Measurements from ENCODE around the gene SLC3A2.
"Not testable (repeated sequence)": the region's sequence is repeated elsewhere in the genome, so short reads cannot be mapped to it uniquely, and the experiment has no call there.

SLC3A2 gene

GRCh38 chr11:62854825-62855570, 25.7 kb upstream of the SLC3A2 start:
- Histone ChIP-seq H3K9me3 (ENCODE audit: control insufficient read depth, low read depth, low read length) (no peaks in the 10 kb centered on the region), H3K9ac (ENCODE audit: low read length) (peak overlapping the region; percentile 98), H3K36me3 (ENCODE audit: control insufficient read depth, low read depth, low read length) (peaks cover 38% of the 10 kb centered on the region), H3K4me1 (ENCODE audit: control insufficient read depth, low read depth, low read length) (peaks cover 12% of the 10 kb centered on the region), H3K27ac (ENCODE audit: low read length) (peak overlapping the region; percentile 95), H3K4me3 (ENCODE audit: low read length) (peak overlapping the region; percentile 83), H3K27me3 (ENCODE audit: control insufficient read depth, insufficient read depth, low read length) (no peaks in the 10 kb centered on the region)

GRCh38 chr11:62855571-62856332, 24.9 kb upstream of the SLC3A2 start:
- H3K27ac ChIP-seq (ENCODE audit: low read length), result peak overlapping the region; percentile 95
- peak overlapping the region; percentile 83 for H3K4me3 ChIP-seq (ENCODE audit: low read length)
- H3K4me1 ChIP-seq (ENCODE audit: control insufficient read depth, low read depth, low read length), result peaks cover 12% of the 10 kb centered on the region
- H3K9ac ChIP-seq (ENCODE audit: low read length), result peak overlapping the region; percentile 98
- no peaks in the 10 kb centered on the region for H3K9me3 ChIP-seq (ENCODE audit: control insufficient read depth, low read depth, low read length)
- peaks cover 38% of the 10 kb centered on the region for H3K36me3 ChIP-seq (ENCODE audit: control insufficient read depth, low read depth, low read length)
- H3K27me3 ChIP-seq (ENCODE audit: control insufficient read depth, insufficient read depth, low read length), result no peaks in the 10 kb centered on the region

GRCh38 chr11:62856333-62856895, 24.3 kb upstream of the SLC3A2 start:
- peak overlapping the region; percentile 94 for H3K27ac ChIP-seq (ENCODE audit: low read length)
- H3K9me3 ChIP-seq (ENCODE audit: control insufficient read depth, low read depth, low read length), result no peaks in the 10 kb centered on the region
- peak overlapping the region; percentile 83 for H3K4me3 ChIP-seq (ENCODE audit: low read length)
- H3K36me3 ChIP-seq (ENCODE audit: control insufficient read depth, low read depth, low read length), result peaks cover 38% of the 10 kb centered on the region
- peaks cover 12% of the 10 kb centered on the region for H3K4me1 ChIP-seq (ENCODE audit: control insufficient read depth, low read depth, low read length)
- no peaks in the 10 kb centered on the region for H3K27me3 ChIP-seq (ENCODE audit: control insufficient read depth, insufficient read depth, low read length)
- peak overlapping the region; percentile 98 for H3K9ac ChIP-seq (ENCODE audit: low read length)

- no peaks in the 10 kb centered on the region for H3K9me3 ChIP-seq (ENCODE audit: control insufficient read depth, low read depth, low read length)
- peak overlapping the region; percentile 98 for H3K9ac ChIP-seq (ENCODE audit: low read length)
- H3K27ac ChIP-seq (ENCODE audit: low read length), result peak overlapping the region; percentile 61
- peaks cover 19% of the 10 kb centered on the region for H3K4me1 ChIP-seq (ENCODE audit: control insufficient read depth, low read depth, low read length)
- peak overlapping the region; percentile 83 for H3K4me3 ChIP-seq (ENCODE audit: low read length)
- no peaks in the 10 kb centered on the region for H3K27me3 ChIP-seq (ENCODE audit: control insufficient read depth, insufficient read depth, low read length)
- peaks cover 28% of the 10 kb centered on the region for H3K36me3 ChIP-seq (ENCODE audit: control insufficient read depth, low read depth, low read length)
Measured at GRCh38 chr11:62857541-62857982, 23.1 kb upstream of the SLC3A2 start.

GRCh38 chr11:62858201-62858600, 22.5 kb upstream of the SLC3A2 start:
- no peaks in the 10 kb centered on the region for H3K9me3 ChIP-seq (ENCODE audit: control insufficient read depth, low read depth, low read length)
- H3K36me3 ChIP-seq (ENCODE audit: control insufficient read depth, low read depth, low read length), result peaks cover 23% of the 10 kb centered on the region
- no peaks in the 10 kb centered on the region for H3K27me3 ChIP-seq (ENCODE audit: control insufficient read depth, insufficient read depth, low read length)
- H3K27ac ChIP-seq (ENCODE audit: low read length), result peak overlapping the region; percentile 61
- H3K4me3 ChIP-seq (ENCODE audit: low read length), result peak overlapping the region; percentile 83
- H3K9ac ChIP-seq (ENCODE audit: low read length), result peak overlapping the region; percentile 98
- peaks cover 22% of the 10 kb centered on the region for H3K4me1 ChIP-seq (ENCODE audit: control insufficient read depth, low read depth, low read length)

- not testable (repeated sequence) for H3K9ac ChIP-seq (ENCODE audit: low read length); H3K27ac ChIP-seq (ENCODE audit: low read length); H3K4me3 ChIP-seq (ENCODE audit: low read length); H3K27me3 ChIP-seq (ENCODE audit: control insufficient read depth, insufficient read depth, low read length); H3K9me3 ChIP-seq (ENCODE audit: control insufficient read depth, low read depth, low read length)
- Histone ChIP-seq H3K36me3 (ENCODE audit: control insufficient read depth, low read depth, low read length) (peaks cover 22% of the 10 kb centered on the region), H3K4me1 (ENCODE audit: control insufficient read depth, low read depth, low read length) (peaks cover 16% of the 10 kb centered on the region)
Measured at GRCh38 chr11:62859281-62859703, 21.4 kb upstream of the SLC3A2 start.

GRCh38 chr11:62860835-62861563, 19.7 kb upstream of the SLC3A2 start:
- no peak overlapping the region for H3K27ac ChIP-seq (ENCODE audit: low read length)
- H3K9ac ChIP-seq (ENCODE audit: low read length), result no peak overlapping the region
- no peaks in the 10 kb centered on the region for H3K9me3 ChIP-seq (ENCODE audit: control insufficient read depth, low read depth, low read length)
- H3K4me3 ChIP-seq (ENCODE audit: low read length), result no peak overlapping the region
- H3K36me3 ChIP-seq (ENCODE audit: control insufficient read depth, low read depth, low read length), result peaks cover 16% of the 10 kb centered on the region
- peaks cover 16% of the 10 kb centered on the region for H3K4me1 ChIP-seq (ENCODE audit: control insufficient read depth, low read depth, low read length)
- H3K27me3 ChIP-seq (ENCODE audit: control insufficient read depth, insufficient read depth, low read length), result no peaks in the 10 kb centered on the region

GRCh38 chr11:62861564-62862192, 19.0 kb upstream of the SLC3A2 start:
- H3K9me3 ChIP-seq (ENCODE audit: control insufficient read depth, low read depth, low read length); H3K27ac ChIP-seq (ENCODE audit: low read length); H3K4me3 ChIP-seq (ENCODE audit: low read length); H3K27me3 ChIP-seq (ENCODE audit: control insufficient read depth, insufficient read depth, low read length): not testable (repeated sequence)
- Histone ChIP-seq H3K4me1 (ENCODE audit: control insufficient read depth, low read depth, low read length) (peaks cover 16% of the 10 kb centered on the region), H3K36me3 (ENCODE audit: control insufficient read depth, low read depth, low read length) (peaks cover 19% of the 10 kb centered on the region), H3K9ac (ENCODE audit: low read length) (peak overlapping the region; percentile 12)

- no peak overlapping the region for H3K27ac ChIP-seq (ENCODE audit: low read length)
- peaks cover 25% of the 10 kb centered on the region for H3K36me3 ChIP-seq (ENCODE audit: control insufficient read depth, low read depth, low read length)
- H3K27me3 ChIP-seq (ENCODE audit: control insufficient read depth, insufficient read depth, low read length), result no peaks in the 10 kb centered on the region
- no peak overlapping the region for H3K9ac ChIP-seq (ENCODE audit: low read length)
- H3K4me3 ChIP-seq (ENCODE audit: low read length), result no peak overlapping the region
- peaks cover 11% of the 10 kb centered on the region for H3K4me1 ChIP-seq (ENCODE audit: control insufficient read depth, low read depth, low read length)
- no peaks in the 10 kb centered on the region for H3K9me3 ChIP-seq (ENCODE audit: control insufficient read depth, low read depth, low read length)
Measured at GRCh38 chr11:62863687-62864335, 16.9 kb upstream of the SLC3A2 start.

- peaks cover 11% of the 10 kb centered on the region for H3K4me1 ChIP-seq (ENCODE audit: control insufficient read depth, low read depth, low read length)
- H3K9ac ChIP-seq (ENCODE audit: low read length), result no peak overlapping the region
- H3K36me3 ChIP-seq (ENCODE audit: control insufficient read depth, low read depth, low read length), result peaks cover 25% of the 10 kb centered on the region
- no peaks in the 10 kb centered on the region for H3K9me3 ChIP-seq (ENCODE audit: control insufficient read depth, low read depth, low read length)
- no peak overlapping the region for H3K27ac ChIP-seq (ENCODE audit: low read length)
- no peaks in the 10 kb centered on the region for H3K27me3 ChIP-seq (ENCODE audit: control insufficient read depth, insufficient read depth, low read length)
- no peak overlapping the region for H3K4me3 ChIP-seq (ENCODE audit: low read length)
Measured at GRCh38 chr11:62865635-62866034, 15.1 kb upstream of the SLC3A2 start.

Data from iPS-18a (cell line).